LNCAP (cell line): ENCODE measurements around the gene SPTB.

ENCODE experiments used
- CTCF ChIP-seq: fragments of 450-650 bp; IDR thresholded peaks from 2 replicates; pipeline ENCODE4 v1.5.1; 2017; ENCODE audit warnings: mild to moderate bottlenecking

The SPTB gene

GRCh38 chr14:64757601-64758000 is 122.1 kb downstream of the SPTB start:
- no peak for TF ChIP-seq CTCF

- TF ChIP-seq CTCF = no peak
Observed at GRCh38 chr14:64756712-64757111, 123.0 kb downstream of the SPTB start.

GRCh38 chr14:64755781-64756221 is 123.9 kb downstream of the SPTB start:
- TF ChIP-seq CTCF = no peak

- TF ChIP-seq CTCF = no peak
Observed at GRCh38 chr14:64754685-64755084, 125.0 kb downstream of the SPTB start.

- TF ChIP-seq CTCF = no peak
Observed at GRCh38 chr14:64753999-64754398, 125.7 kb downstream of the SPTB start.

GRCh38 chr14:64753374-64753773 is 126.3 kb downstream of the SPTB start:
- TF ChIP-seq CTCF = no peak

- TF ChIP-seq CTCF = no peak
Observed at GRCh38 chr14:64752909-64753308, 126.8 kb downstream of the SPTB start.

- TF ChIP-seq CTCF = no peak
Observed at GRCh38 chr14:64748995-64749714, 130.6 kb downstream of the SPTB start.
